HG02798 (cell line): Measurements from ENCODE around the gene CBFB.
"Not testable (repeated sequence)": the region's sequence is repeated elsewhere in the genome, so short reads cannot be mapped to it uniquely, and the experiment has no call there.

ENCODE experiments used
- ATAC-seq: cut with Tn5 transposase; IDR thresholded peaks from one replicate; pipeline ENCODE4 v1.9.1; 2021; ENCODE audit warnings: mild to moderate bottlenecking; ENCODE audit not compliant: unreplicated experiment, poor library complexity

Gene CBFB

DNA sequence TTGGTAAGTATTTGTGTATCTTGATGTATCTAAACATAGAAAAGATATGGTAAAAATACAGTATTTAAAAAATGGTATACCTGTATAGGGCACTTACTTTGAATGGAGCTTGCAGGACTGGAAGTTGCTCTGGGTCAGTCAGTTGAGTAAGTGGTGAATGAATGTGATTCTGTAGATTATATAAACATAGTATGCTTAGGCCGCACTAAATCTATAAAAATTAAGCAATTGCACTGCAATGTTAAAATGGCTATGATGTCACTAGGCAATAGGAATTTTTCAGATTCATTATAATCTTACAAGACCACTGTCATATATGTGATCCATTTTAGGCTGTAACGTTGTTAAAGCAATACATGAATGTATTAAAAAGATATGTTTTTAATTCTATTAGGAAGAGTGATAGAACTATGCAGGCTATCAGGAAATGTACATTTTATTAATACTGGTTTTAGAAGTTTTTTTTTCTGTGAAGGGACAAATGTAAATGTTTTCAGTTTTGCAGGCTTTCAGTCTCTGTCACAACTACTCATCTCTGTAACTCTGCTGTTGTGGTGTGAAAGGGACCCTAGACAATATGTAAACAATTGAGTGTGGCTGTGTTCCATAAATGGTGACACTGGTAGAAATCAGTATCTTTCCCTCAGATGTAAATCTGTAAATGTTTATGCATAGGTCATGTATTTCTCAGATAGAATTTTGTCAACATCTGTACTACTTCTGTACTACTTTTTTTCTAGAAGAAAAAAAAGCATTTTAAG is 10.5 kb downstream of the CBFB start:
- ATAC-seq: peak; percentile 62

DNA sequence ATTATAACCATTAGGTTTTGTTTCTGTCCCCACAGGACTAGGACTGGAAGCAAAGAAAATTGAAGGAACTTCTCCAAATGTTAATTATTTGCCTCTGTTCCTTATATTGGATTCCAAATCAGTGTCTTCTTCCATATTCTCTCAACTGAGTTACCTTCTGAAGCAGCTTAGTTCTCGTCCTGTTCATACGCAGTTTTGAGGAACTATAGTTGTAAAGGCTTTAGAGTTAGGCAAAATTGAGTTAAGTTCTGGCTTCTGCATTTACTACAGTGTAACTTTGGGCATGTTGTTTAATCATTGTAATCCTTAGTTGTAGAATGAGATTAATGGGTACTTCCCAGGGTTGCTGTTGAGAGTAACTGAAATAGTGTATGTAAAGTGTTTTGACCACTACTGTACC is 11.2 kb downstream of the CBFB start:
- ATAC-seq: no peak

DNA sequence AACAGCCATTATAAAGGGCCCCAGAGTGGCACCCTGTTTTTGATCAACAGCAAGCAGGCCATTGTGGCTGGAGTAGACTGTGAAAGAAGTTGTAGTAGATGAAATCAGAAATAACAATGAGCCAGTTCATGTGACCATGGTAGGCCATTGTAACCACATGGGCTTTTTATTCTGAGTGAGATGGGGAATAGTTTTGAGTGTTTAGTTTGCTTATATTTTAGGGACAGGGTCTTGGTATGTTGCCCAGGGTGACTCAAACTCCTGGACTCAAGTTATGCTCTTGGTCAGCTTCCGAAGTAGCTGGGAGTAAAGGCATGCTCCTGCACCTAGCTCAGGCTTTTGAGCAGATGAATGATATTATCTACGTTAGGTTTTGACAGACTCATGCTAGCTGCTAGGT is 12.0 kb downstream of the CBFB start:
- ATAC-seq: no peak

DNA sequence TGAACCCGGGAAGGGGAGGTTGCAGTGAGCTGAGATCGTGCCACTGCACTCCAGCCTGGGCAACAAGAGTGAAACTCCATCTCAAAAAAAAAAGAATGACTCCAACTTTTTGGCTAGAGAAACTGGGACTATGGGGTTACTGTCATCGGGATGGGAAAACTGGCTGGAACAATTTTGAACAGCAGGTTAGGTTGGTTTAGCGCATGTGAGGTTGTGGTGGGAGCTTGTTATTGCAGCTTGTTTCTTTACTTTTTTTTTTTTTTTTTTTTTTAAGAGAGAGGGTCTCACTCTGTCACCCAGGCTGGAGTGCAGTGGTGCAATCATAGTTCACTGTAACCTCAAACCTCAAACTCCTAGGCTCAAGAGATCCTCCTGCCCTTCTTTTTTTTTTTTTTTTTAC is 12.6 kb downstream of the CBFB start:
- ATAC-seq: not testable (repeated sequence)

DNA sequence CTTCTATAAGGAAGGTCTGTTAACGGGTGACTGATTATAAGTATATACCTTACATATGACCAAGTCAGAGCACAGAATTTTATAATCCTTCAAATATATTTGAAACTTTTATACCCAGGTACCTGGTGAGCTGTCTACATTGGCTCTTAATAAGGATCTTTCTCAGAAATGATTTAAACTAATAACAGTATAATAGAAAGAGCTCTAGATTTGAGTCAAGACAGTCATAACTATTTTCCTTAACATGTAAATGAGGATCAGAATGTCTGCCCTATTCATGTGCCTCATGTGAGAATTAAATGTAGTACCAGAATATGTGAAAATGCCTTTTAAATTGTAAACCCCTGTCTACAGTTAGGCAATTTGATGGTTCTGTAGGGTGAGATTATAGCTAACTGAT is 14.5 kb downstream of the CBFB start:
- ATAC-seq: no peak

DNA sequence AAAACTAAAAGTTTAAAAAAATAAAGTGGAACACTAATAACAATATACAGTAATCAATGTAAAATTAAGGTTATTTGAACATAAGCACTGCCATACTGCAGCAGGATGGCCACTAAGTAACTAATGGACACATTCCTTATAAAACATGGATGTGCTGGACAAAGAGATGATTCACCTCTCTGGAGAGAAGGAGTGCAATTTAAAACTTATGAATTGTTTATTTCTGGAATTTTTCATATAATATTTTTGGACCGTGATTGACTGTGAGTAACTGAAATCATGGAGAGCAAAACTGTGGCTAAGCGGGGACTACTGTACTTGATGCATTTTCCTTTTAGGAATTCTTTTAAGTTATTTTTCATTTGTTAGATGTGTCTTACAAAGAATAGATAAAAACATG is 21.8 kb downstream of the CBFB start:
- no peak for ATAC-seq

DNA sequence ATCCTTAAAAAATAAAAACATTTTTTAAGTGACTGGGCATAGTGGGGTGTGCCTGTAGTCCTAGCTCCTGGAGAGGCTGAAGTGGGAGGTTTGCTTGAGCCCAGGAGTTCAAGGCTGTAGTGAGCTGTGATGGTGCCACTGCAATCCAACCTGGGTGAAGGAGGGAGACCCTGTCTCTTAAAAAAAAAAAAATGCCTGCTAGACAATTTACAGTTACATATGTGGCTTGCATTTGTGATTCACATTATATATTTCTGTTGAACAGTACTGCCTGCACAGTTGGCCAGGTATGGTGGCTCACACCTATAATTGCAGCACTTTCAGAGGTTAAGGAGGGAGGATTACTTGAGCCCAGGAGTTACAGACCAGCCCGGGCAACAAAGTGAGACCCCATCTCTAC is 23.4 kb downstream of the CBFB start:
- ATAC-seq: no peak

DNA sequence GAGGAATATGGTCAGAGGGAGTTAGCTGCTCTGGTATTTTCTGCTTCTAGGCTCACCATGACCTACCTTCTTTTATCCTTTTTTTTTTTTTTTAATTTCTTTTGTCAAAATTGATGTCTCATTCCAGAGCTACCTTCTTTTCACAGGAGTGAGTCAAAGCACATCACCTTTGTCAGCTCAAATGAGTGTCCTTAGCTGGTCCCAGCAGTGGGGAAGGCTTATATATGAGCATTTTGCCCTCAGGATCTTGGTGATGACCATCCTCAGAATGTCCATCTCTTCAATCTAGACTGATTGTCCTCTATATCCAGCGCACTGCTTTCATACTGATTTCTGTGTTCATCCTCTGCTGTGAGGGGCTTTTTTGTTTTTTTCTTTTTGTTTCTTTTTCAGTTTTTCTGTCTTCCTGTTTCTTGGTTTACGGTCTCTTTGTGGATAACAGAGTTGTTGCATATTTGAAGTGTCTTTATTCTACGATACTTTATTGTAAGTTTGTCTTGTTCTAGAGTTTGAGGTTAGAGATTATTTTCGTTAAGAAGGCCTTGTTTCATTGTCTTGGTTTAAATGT is 24.9 kb downstream of the CBFB start:
- ATAC-seq: no peak

DNA sequence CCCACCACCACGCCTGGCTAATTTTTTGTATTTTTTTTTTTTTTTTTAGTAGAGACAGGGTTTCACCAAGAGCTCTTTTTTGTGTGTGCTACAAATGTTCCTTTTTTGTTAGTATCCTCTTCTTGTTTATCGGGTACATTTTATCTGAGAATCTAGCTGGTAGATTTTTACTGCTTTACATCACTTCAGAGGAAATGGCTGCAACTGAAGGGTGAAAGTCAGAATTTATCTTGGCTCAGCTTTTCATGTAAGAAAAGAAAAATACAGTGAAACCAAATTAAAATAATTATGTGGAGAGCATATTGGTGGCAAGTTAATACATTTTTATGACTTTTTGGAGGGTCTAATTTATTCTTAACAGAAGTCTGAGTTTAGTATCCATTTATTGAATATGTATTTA is 26.0 kb downstream of the CBFB start:
- no peak for ATAC-seq

DNA sequence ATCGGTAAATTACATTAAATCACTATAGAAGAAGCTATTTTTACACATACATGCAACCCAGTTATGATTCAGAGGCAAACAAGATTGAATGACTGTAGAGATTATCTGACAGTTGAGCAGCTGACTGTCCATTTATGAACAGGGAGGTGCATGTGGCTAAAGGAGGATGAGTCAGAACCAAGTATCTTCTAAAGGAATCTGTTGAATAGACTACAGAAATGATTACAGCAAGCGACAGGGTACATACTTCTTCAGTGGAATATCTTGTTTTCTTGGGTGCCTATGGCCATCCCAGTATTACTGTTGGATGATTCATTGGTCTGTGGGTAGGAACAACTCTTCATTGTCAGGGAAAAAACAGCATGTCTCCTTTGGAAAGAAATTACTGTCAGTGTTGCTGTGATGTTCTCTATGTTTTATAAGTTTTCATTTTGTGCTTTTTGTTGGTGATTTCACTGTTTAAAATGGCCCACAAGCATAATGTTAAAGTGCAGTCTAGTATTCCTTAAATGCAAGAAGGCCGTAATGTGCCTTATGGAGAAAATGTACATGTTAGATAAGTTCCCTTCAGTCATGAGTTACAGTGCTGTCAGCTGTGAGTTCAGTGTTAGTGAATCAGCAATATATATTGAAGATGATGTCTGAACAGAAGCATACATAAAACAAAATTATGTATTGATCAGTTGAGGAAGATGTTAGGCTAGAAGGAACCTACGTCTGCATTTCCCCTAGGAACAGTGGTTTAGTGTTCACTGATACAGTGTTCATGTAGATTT is 27.0 kb downstream of the CBFB start:
- no peak for ATAC-seq

DNA sequence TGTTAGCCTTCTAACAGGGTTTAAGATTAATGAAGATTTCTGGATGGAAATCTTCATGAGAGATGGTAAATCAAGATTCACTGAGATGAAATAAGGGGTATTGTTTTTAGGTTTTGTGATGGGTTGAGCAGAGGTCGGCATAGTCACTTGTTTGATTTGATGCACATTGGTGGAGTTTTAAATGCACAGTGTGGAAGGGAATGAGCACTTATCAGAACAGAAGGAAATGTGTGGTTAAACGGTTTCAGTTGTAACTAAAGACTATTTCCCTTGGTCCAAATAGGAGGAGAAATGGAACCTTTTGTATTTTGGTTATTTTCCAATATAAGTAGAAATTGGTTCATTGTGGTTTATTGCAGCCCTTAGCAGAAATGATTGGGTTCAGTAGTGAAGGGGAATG is 34.1 kb downstream of the CBFB start:
- no peak for ATAC-seq

DNA sequence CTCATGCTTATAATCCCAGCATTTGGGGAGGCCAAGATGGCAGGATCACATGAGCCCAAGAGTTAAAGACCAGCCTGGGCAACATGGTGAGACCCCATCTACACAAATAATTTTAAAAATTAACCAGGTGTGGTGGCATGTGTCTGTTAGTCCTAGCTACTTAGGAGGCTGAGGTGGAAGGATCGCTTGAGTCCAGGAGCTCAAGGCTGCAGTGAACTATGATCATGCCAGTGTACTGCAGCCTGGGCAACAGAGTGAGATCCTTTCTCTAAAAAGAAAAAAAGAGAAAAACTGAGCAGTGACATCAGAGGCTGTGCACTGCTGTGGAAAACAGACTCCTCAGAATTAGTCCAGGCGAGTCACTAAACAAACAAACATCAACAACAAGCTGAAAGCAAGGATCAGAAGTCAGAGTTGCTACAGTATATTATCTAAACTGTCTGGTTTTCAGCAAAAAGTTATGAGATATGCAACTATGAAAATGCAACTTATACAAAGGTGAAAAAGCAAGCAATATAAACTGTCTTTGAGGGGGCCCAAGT is 39.3 kb downstream of the CBFB start:
- ATAC-seq: no peak

DNA sequence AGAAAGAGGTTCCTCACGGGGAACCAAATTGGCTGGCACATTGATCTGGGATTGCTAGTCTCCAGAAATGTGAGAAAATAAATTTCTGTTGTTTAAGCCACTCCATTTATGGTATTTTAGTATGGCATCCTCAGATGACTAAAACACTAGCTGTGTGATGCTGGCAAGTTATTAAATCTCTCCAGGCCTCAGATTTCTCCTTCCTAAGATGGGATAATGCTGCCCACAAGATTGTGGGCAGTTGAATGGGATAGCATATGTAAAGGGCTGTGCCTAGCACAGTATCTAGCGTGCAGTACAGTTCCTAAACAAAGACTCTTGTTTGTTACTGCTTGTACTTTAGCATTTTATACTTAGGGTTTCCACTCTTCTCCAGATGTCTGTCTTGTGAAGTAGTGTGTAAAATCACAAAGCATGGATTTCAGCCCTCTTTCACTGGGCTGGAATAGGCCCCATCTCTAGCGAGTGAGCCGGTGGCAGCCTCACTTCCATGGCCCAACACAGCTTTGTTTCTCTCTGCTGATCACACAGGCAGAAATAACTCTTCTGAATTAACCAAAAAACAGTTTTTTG is 42.6 kb downstream of the CBFB start:
- ATAC-seq: no peak

DNA sequence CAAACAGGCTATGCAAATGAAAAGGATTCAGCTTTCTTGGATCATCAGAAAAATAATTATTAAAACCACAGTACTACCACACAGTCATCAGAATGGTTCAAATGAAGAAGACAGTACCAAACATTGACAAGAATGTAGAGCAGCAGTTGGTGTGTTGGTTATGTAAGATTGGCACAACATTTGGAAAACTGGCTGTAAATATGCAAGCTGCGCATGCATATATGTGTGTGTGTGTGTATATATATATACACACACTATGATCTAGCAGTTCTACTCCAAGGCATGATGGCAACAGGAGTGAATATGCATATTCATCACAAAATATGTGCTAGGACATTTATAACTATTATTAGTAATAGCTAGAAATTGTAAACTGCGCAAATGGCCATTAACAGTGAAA is 46.4 kb downstream of the CBFB start:
- no peak for ATAC-seq

DNA sequence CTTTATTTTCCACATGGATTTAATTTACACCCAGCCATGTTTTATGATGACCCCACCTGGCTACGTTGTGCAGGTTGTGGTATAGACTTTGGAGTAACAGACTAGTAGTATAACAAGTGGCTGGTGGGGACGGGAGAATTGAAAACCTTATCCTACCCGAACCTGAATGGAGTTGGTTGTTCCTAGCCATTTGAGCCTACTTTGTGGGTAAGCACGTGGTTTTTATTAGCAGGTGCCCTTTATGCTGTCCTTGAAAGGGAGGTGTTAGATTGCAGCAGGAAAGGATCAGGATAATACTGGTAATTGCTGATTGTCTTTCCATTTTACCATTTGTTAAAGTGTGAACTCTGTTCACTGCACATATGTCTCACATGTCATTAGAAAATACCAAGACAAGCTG is 48.9 kb downstream of the CBFB start:
- ATAC-seq: no peak

DNA sequence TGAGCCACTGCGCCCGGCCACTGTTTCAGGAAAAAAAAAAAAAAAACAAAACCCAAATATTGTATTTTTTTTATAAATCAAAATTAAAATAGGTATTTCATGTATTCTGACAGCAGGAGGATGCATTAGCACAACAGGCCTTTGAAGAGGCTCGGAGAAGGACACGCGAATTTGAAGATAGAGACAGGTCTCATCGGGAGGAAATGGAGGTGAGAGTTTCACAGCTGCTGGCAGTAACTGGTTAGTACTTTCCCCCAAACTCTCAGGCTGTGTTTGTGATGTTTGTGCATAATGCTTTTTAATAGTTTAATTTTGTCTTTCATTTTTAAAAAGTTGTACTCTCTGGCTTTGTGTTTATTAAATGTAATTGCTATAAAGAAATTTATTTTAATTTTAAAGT is 53.2 kb downstream of the CBFB start:
- ATAC-seq: no peak

DNA sequence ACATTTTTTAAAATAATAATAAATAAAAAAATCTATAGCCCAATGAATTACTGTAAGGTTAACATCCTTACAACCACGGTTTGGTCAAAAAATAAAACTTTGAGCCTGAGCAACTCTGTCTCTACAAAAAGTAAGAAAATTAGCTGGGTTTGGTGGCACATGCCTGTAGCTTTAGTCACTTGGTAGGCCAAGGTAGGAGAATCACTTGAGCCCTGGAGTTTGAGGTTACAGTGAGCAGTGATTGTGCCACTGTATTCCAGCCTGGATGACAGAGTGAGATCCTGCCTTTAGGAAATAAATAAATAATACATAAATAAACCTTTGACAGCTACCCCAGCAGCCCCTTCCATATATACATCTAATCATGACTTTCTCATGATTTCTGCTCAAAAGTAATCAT is 53.9 kb downstream of the CBFB start:
- no peak for ATAC-seq

DNA sequence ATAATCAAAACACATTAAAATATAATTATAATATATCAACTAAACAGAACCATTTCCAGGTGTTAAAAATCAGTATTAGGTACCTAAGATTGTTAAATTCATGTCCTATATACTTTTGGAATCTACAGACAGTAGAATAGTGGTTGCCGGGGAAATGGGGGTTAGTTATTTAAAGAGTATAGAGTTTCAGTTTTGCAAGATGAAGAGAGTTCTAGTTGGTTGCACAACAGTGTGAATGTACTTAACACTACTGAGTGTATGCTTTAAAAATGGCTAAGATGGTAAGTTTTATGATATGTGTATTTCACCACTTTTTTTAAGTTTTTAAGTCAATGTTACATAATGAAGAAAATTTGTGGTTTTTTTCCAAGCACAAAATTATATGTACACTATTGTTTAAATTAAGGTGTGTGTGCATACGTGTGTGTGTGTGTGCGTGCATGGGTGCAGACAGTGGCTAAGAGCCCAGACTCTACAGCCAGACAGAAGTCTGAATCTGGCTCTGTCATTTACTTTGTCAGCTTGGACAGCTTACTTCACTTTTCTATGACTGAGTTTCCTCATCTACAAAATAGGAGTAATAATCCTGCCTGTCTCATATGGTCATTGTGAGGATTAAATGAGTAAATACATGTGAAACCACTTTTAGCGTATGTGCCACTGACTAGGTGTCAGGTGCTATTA is 55.5 kb downstream of the CBFB start:
- ATAC-seq: peak; percentile 48

DNA sequence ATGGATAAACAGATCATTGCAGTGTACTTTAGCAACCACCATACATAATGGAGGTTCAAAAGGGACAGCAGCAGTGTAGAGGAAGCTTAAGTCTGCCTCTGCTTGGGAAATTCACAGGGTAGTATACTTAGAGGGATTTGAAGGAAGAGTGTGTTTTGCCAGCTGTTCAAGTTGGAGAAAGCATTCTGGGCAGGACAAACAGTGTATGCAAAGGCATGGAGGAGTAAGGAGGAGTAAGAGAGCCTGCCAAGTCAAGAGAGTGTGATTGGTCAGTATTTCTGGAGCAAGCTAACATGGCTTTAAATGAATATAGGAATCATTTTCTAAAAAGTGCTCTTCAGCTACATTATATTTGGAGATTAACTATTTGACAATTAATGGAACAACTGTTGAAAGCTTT is 57.9 kb downstream of the CBFB start:
- ATAC-seq: no peak

DNA sequence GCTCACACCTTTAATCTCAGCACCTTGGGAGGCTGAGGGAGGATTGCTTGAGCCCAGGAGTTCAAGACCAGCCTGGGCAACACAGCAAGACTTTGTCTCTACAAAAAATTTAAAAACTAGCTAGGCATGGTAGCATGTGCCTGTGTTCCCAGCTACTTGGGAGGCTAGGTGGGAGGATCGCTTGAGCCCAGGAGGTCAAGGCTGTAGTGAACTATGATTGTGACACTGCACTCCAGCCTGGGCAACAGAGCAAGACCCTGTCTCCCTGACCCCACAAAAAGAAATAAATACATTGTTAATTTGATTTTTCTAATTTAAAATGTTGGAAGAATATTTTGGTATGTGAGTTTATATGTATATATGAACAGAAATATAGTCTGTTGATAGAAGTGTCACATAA is 58.3 kb downstream of the CBFB start:
- no peak for ATAC-seq
